ENCODE measurements around the gene RNF207. TPM values are rescaled to one million over a fixed set of nuclear protein-coding genes. Genes with fewer than 3 reads are reported as not detected.

The RNF207 gene
- total and polyA plus RNA-seq, 2 of the 8 experiments (the other 6 are each of a cell fraction or from before 2014, with no cell fraction given): 3.9 to 5.4 TPM

- H4K20me1 ChIP-seq (replicated peaks in 1 of 2; ENCODE audit: control insufficient read depth in 1 of 2, insufficient read depth in 2 of 2, low read length in 2 of 2): peaks cover 7 to 32% of the 10 kb centered on the region in 2 experiments
- H3K4me1 ChIP-seq (replicated peaks in 1 of 4; ENCODE audit: control insufficient read depth in 3 of 4, insufficient read depth in 4 of 4, low read length in 3 of 4): peaks cover 0 to 11% (median 6%) of the 10 kb centered on the region in 4 experiments; a peak in 5 of 7 replicates
- no peak overlapping the region for H2AK5ac ChIP-seq (ENCODE audit: low read depth, low read length)
- ChIA-PET CTCF (ENCODE audit: partially characterized antibody) (interaction anchor here (0.6 to 19.1 kb wide), 16 partner anchors 13 to 186 kb away, joined by 3 to 353 read pairs (median 6); partner anchors contain the start of genes RNF207 and RPL22), POLR2A (ENCODE audit: partially characterized antibody) (interaction anchor here (1.3 to 9.3 kb wide), 3 partner anchors 14 to 84 kb away, joined by 3 to 64 read pairs (median 5); partner anchors contain the start of genes ICMT and RPL22)
- H3K36me3 ChIP-seq (ENCODE audit: control insufficient read depth in 2 of 4, insufficient read depth in 4 of 4, low read length in 3 of 4): no peaks in the 10 kb centered on the region; a peak in 1 of 8 replicates
- no peak overlapping the region for H2BK15ac ChIP-seq (ENCODE audit: low read length)
- H3K9me3 ChIP-seq (ENCODE audit: insufficient read depth in 2 of 2, low read depth in 1 of 2, low read length in 1 of 2): no peaks in the 10 kb centered on the region
- WGBS, 2 experiments (ENCODE audit: extremely low coverage in 1 of 2, insufficient coverage in 1 of 2, insufficient read length in 1 of 2, insufficient replicate concordance in 2 of 2, low coverage in 1 of 2, low lambda C conversion rate in 2 of 2, missing lambda C conversion rate in 1 of 2): 79% methylated on average over 15 of the region's 15 CpGs; no CpG with 5 or more reads in 1 of the 2 experiments
- no peak overlapping the region for H3K4me2 ChIP-seq (ENCODE audit: insufficient read depth in 1 of 2, low read depth in 2 of 2, low read length in 2 of 2)
- no peak overlapping the region for H3K27ac ChIP-seq (ENCODE audit: low read depth, low read length)
- FAIRE-seq (no peak), DNase-seq (ENCODE audit: low read depth in 1 of 2, low spot score in 2 of 2) (no peak)
- H4K8ac ChIP-seq (ENCODE audit: extremely low read depth, insufficient read depth, low read length): no peak overlapping the region
- no peak overlapping the region for H3K23ac ChIP-seq (ENCODE audit: insufficient read length)
- H3K14ac ChIP-seq (ENCODE audit: insufficient read length): no peak overlapping the region
- H3K27me3 ChIP-seq (replicated peaks in 1 of 4; ENCODE audit: control insufficient read depth in 3 of 4, extremely low read depth in 1 of 4, insufficient read depth in 3 of 4, low read length in 3 of 4): peaks cover 16 to 41% (median 34%) of the 10 kb centered on the region in 4 experiments
- no peak for TF ChIP-seq CREB1 (IDR thresholded peaks at IDR 0.05)
- TF ChIP-seq POLR2AphosphoS5 (IDR thresholded peaks at IDR 0.05; ENCODE audit: low read depth, low read length): no peak
- no peak for TF ChIP-seq JUN (IDR thresholded peaks at IDR 0.05; ENCODE audit: low read depth, low read length)
- TF ChIP-seq RNF2 (IDR thresholded peaks at IDR 0.05; ENCODE audit: borderline replicate concordance, low read depth, low read length, missing control alignments, poor library complexity, severe bottlenecking): no peak
- no peak for TF ChIP-seq KDM5A (IDR thresholded peaks at IDR 0.05; ENCODE audit: low read length)
- TF ChIP-seq ATF3 (IDR thresholded peaks at IDR 0.05; ENCODE audit: insufficient read depth, low read depth, low read length): no peak
- H3K4ac ChIP-seq (replicated peaks; ENCODE audit: insufficient read length, low read depth, low read length): no peak overlapping the region
- no peak overlapping the region for H2AFZ ChIP-seq (ENCODE audit: low read length)
- no peak overlapping the region for H2BK5ac ChIP-seq (ENCODE audit: low read depth, low read length)
- H4K91ac ChIP-seq (replicated peaks; ENCODE audit: insufficient read length, low read length): no peak overlapping the region
- H3K18ac ChIP-seq (ENCODE audit: extremely low read depth, low read length): no peak overlapping the region
- no peak overlapping the region for H3K9ac ChIP-seq (replicated peaks in 1 of 4; ENCODE audit: extremely low read depth in 1 of 4, low read depth in 3 of 4, low read length in 3 of 4)
- peaks cover 11% of the 10 kb centered on the region; the same call in 1 of the 2 replicates for H3K23me2 ChIP-seq (ENCODE audit: low read depth, low read length)
- H3K56ac ChIP-seq (replicated peaks; ENCODE audit: insufficient read length, low read depth, low read length): no peak overlapping the region
- no peak overlapping the region for H2BK20ac ChIP-seq (ENCODE audit: low read length)
- no peak overlapping the region for H2BK12ac ChIP-seq (ENCODE audit: low read depth, low read length)
- H3K79me2 ChIP-seq (ENCODE audit: control insufficient read depth in 1 of 2, insufficient read depth in 2 of 2, low read length in 2 of 2): no peaks in the 10 kb centered on the region
- no peak overlapping the region for H2BK120ac ChIP-seq (replicated peaks; ENCODE audit: low read depth, low read length)
- H3K79me1 ChIP-seq (ENCODE audit: low read depth, low read length): no peaks in the 10 kb centered on the region
- H3K4me3 ChIP-seq (ENCODE audit: extremely low read depth in 1 of 4, insufficient read depth in 2 of 4, low read depth in 3 of 4, low read length in 4 of 4): no peak overlapping the region
- no peak overlapping the region for H4K5ac ChIP-seq (ENCODE audit: insufficient read length, low read depth, low read length)
These were observed 45.9 kb downstream of the RNF207 start for GRCh38 chr1:6251681-6252373.
